ACC112 (cell line): Measurements from ENCODE around the gene COPS9.

Source experiments
- H2AFZ ChIP-seq: fragments of 200-600 bp; sonication (generic); one replicate; pipeline ENCODE4 v1.6.0; 2017; ENCODE audit warnings: antibody characterized with exemption, low read length; ENCODE audit not compliant: unreplicated experiment
- H3K27ac ChIP-seq: fragments of 200-600 bp; sonication (generic); 2 replicates; pipeline ENCODE4 v1.5.1; 2014; ENCODE audit warnings: low read depth, mild to moderate bottlenecking, antibody characterized with exemption, low read length, moderate library complexity
- H3K27me3 ChIP-seq: fragments of 200-600 bp; sonication (generic); 2 replicates; pipeline ENCODE4 v1.6.1; 2014; ENCODE audit warnings: mild to moderate bottlenecking, antibody characterized with exemption, low read length, moderate library complexity, mixed read lengths; ENCODE audit not compliant: insufficient read depth
- H3K36me3 ChIP-seq: fragments of 200-600 bp; sonication (generic); 2 replicates; pipeline ENCODE4 v1.6.1; 2016; ENCODE audit warnings: mild to moderate bottlenecking, antibody characterized with exemption, low read length, moderate library complexity, mixed read lengths; ENCODE audit not compliant: insufficient read depth
- H3K4me1 ChIP-seq: fragments of 200-600 bp; sonication (generic); one replicate; pipeline ENCODE4 v1.6.1; 2016; ENCODE audit warnings: low read length, mixed read lengths; ENCODE audit not compliant: insufficient read depth, unreplicated experiment, control insufficient read depth
- H3K4me3 ChIP-seq: fragments of 200-600 bp; sonication (generic); 2 replicates; pipeline ENCODE4 v1.5.1; 2014; ENCODE audit warnings: mild to moderate bottlenecking, low read depth, low read length
- H3K79me2 ChIP-seq: fragments of 200-600 bp; sonication (generic); one replicate; pipeline ENCODE4 v1.6.0; 2016; ENCODE audit warnings: low read length; ENCODE audit not compliant: control insufficient read depth, unreplicated experiment, insufficient read depth

Gene COPS9

DNA sequence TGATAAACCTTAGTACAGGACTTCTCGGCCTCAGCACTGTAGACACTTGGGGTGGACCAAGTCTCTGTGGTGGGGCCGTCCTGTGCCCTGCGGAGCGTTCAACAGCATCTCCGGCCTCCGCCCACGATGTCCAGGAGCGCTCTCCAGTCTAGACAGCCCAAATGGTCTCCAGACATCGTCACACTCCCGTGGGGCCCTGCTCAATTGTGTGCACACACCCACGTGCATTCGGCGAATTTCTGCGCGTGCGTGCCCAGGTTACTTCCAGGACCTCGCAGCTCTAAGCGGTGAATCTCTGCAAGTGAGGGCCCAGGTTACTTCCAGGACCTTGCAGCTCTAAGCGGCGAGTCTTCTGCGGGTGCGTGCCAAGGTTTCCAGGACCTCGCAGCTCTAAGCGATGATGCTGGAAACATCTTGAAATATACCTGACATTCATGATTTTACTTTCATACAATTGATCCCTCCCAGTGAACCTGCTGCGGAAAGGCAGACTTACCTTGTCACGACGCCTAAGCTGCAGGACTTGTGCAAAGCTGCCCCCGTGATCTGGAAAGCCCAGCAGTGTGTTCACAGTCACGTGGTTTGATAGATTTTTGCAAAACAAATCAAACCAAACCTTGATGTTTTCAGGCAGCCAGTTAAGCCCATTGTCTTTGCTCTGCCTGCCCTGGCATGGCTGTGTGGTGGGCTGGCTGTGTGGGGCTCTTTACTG lies 20.5 kb upstream of the COPS9 start:
- Histone ChIP-seq H3K4me3 (no peak overlapping the region), H3K36me3 (no peaks in the 10 kb centered on the region), H3K27me3 (peaks cover 29% of the 10 kb centered on the region), H3K27ac (no peak overlapping the region), H2AFZ (no peak overlapping the region), H3K79me2 (no peaks in the 10 kb centered on the region), H3K4me1 (no peaks in the 10 kb centered on the region)

DNA sequence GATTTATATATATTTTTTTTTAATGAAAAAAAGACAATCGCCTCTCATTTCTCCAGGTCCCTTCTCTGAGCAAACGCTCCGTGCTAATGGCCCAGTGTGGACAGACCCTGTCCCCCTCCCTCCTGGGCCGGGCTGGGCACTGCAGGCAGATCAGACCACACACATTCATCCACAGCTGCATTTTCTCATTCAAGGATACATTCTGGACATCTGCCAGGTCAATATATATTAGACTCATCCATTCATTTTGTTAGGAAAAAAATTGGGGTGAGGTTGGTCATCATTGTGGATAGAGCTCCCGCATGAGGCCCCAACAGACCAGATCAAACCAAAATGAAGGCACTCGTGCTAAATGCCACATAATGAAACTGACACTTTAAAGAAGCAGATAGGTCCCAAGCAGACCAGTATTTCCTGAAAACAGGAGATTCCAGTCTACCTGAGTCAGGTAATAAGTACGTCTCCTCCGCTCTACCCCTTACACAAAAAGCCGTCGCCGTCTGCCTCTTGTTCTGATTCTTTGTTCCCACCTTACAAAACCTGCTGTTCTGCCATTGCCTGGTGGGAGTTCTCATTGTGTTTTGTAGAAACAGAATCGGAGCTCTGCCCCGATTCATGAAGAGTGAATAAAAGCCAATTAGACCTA lies 19.8 kb upstream of the COPS9 start:
- Histone ChIP-seq H3K4me3 (no peak overlapping the region), H2AFZ (no peak overlapping the region), H3K36me3 (no peaks in the 10 kb centered on the region)

DNA sequence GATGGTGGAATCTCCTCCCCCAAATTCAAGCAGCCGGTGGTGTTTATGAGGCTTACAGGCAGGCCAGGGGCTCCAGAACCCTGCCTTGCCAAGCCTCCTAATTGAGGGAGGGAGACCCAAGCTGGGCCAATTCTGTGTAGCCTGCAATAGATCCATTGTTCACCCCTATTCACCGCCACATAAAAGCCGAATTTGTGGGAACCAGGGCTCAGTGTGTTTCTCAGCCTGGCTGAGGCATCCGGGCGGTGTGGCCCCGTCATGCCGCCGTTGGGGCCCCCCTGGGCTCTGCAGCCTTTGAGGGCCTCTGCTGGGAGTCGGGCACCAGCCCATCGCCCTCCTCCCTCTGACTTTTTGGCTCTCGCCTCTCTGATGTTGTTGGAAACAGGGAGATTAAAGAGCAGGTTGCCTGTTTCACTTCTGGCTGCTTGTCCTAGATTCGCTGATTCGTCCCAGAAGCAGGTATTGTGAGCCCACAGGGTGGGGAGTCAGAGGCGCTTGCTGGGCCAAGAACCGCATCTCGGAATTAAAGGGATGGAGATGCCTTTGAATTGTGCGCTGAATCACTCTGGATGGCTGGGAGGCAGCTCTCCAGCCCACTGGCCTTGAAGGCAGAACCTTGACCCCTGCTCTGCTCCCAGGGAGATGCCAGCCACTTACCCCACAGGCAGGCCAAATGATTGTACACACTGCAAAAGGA lies 19.1 kb upstream of the COPS9 start:
- no peaks in the 10 kb centered on the region for H3K79me2 ChIP-seq
- no peak overlapping the region for H3K4me3 ChIP-seq
- H3K4me1 ChIP-seq = no peaks in the 10 kb centered on the region
- no peak overlapping the region for H3K27ac ChIP-seq
- H3K27me3 ChIP-seq = peaks cover 34% of the 10 kb centered on the region
- no peaks in the 10 kb centered on the region for H3K36me3 ChIP-seq
- no peak overlapping the region for H2AFZ ChIP-seq

More for the DNA sequence above, 19.8 kb upstream of the COPS9 start:
- Histone ChIP-seq H3K79me2 (no peaks in the 10 kb centered on the region), H3K27me3 (peaks cover 34% of the 10 kb centered on the region), H3K4me1 (no peaks in the 10 kb centered on the region), H3K27ac (no peak overlapping the region)

DNA sequence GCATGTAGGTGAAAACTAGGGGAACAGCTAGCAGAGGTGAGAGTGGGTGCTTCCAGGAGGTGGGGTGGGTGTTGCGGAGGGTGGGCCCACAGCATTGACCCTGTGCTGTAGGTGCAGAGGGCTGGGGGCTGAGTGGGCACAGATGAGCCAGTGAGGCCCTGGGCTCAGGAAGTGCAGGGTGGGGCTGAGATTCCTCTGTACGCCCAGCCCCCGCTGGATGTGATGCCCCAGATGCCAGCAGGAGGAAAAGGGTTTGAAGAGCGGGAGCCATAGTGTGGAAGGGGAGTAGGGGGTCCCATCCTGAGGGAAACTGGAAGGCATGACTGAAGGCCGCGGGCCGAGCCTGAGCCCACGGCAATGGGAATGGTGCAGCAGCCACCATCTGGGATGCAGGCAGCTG lies 18.5 kb upstream of the COPS9 start:
- Histone ChIP-seq H2AFZ (no peak overlapping the region), H3K4me3 (no peak overlapping the region), H3K27ac (no peak overlapping the region), H3K36me3 (no peaks in the 10 kb centered on the region), H3K27me3 (peaks cover 34% of the 10 kb centered on the region), H3K4me1 (no peaks in the 10 kb centered on the region), H3K79me2 (no peaks in the 10 kb centered on the region)

DNA sequence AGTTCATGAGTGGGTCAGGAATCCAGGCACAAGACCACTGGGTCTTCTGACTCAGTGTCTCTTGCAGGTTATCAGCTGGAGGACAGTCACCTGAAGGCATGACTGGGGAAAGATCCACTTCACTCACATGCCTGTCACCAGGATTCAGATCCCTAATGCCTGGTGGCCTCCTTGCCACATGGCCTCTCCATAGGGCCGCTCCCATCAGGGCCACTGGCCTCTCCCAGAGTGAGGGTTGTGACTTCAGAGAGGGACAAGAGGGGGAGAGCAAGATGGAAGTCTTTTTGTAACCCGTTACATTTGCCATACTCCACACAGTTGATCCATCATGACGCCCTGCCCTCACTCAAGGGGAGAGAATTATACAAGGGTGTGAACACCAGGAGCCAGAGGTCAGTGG lies 17.3 kb upstream of the COPS9 start:
- no peaks in the 10 kb centered on the region for H3K79me2 ChIP-seq
- no peak overlapping the region for H2AFZ ChIP-seq
- H3K4me1 ChIP-seq = no peaks in the 10 kb centered on the region

DNA sequence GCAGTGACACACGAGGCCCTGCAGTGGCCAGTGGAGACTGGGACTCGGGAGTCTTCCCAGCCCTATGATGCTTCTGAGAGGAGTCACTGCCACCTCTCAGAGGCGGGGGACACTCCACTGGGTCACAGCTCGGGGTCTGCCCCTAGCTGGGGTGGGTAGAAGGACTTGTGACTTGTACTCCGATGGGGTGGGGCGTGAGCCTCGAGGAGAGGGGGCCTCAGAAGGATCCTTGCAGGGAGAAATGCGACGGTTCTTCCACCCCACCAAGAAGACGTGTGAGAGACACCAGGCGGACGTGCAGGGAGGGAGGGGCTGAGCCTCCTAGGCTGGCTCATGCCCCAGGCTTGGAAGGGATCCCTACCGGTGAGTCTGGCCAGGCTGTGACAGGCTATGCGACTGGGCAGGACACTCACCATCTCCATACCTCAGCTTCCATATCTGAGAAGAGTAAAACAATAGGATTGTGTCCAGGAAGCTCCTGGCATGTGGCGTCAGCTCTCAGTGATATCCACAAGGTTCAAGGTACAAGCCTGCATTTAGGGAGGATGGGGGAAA lies 15.4 kb upstream of the COPS9 start:
- peaks cover 34% of the 10 kb centered on the region for H3K27me3 ChIP-seq
- no peaks in the 10 kb centered on the region for H3K79me2 ChIP-seq

More for the DNA sequence above, 17.3 kb upstream of the COPS9 start:
- Histone ChIP-seq H3K36me3 (no peaks in the 10 kb centered on the region), H3K27me3 (peaks cover 34% of the 10 kb centered on the region), H3K27ac (no peak overlapping the region), H3K4me3 (no peak overlapping the region)

DNA sequence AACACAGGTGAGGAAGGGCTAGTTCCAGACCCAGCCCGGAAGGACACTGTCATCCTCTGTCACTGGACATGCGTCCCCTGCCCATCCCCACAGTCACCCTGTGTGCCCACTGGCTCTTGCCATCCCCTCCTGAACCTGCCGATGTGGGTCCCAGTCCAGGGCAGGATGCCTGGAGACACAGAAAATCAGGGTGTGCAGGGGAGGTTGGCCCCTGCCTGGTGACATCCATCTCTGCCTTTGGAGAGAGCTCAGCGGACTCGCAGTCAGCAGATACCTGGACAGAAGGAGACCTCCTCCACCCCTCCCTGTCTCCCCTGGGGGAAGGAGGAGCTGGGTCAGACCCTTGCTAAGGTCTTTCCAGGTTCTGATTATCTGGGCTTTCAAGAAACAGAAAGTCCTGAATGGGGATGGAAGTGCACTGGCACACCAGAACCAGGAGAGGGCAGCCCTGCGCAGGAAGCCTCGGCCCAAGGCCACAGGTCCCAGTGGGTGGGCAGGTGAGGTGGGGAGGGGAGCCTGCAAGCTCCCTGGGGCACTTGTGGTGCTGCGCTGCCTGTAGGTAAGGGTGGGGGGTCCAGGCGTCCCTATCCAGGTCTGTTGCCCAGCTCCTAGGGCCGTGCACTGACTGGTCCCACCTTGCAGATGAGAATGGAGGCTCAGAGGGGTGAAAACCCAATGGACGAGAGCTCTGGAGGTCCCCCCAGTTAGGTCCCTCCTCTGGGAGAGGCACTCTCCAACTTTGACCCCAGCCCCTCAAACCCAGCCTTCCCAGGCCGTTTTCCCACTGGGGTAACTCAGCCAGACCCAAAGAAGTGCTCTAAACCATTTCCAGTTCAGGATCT lies 14.1 kb upstream of the COPS9 start:
- no peak overlapping the region for H2AFZ ChIP-seq
- no peaks in the 10 kb centered on the region for H3K36me3 ChIP-seq
- no peaks in the 10 kb centered on the region for H3K79me2 ChIP-seq
- peaks cover 34% of the 10 kb centered on the region for H3K27me3 ChIP-seq
- H3K4me1 ChIP-seq = no peaks in the 10 kb centered on the region
- H3K27ac ChIP-seq = no peak overlapping the region
- H3K4me3 ChIP-seq = no peak overlapping the region

More for the DNA sequence above, 15.4 kb upstream of the COPS9 start:
- no peaks in the 10 kb centered on the region for H3K4me1 ChIP-seq
- H2AFZ ChIP-seq = no peak overlapping the region
- H3K36me3 ChIP-seq = no peaks in the 10 kb centered on the region
- no peak overlapping the region for H3K4me3 ChIP-seq
- H3K27ac ChIP-seq = no peak overlapping the region

DNA sequence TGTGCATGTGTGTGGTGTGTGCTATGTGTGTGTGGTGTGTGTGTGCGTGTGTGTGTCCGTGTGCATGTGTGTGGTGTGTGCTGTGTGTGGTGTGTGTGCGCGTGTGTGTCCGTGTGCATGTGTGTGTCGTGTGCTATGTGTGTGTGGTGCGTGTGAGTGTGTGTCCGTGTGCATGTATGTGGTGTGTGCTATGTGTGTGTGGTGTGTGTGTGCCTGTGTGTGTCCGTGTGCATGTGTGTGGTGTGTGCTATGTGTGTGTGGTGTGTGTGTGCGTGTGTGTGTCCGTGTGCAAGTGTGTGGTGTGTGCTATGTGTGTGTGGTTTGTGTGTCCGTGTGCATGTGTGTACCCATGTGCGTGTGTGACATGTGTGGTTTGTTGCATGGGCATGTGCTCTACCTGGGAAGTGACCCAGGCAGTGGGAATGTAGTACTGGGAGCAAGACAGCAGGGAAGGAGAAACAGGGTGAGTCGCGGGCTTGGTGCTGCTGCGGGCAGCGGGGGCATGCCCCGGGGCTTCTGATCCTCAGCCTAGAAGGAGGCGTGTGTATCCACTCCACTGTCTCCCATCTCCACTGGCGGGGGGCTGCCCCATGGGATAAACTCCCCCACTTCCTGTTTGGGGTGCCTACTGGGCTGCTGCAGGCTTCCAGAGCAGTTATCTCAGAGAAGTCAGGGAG lies 11.9 kb upstream of the COPS9 start:
- Histone ChIP-seq H3K27me3 (peaks cover 20% of the 10 kb centered on the region), H2AFZ (no peak overlapping the region), H3K79me2 (no peaks in the 10 kb centered on the region), H3K27ac (no peak overlapping the region), H3K4me1 (peaks cover 7% of the 10 kb centered on the region), H3K36me3 (no peaks in the 10 kb centered on the region), H3K4me3 (no peak overlapping the region)

DNA sequence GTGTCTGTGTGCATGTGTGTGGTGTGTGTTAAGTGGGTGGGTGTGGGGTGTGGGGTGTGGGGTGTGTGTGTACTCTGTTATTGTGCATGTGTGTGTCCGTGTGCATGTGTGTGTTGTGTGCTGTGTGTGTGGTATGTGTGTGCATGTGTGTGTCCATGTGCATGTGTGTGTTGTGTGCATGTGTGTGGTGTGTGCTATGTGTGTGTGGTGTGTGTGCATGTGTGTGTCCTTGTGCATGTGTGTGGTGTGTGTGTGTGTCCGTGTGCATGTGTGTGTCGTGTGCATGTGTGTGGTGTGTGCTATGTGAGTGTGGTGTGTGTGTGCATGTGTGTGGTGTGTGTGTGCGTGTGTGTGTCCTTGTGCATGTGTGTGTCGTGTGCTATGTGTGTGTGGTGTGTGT lies 11.3 kb upstream of the COPS9 start:
- Histone ChIP-seq H2AFZ (no peak overlapping the region), H3K36me3 (no peaks in the 10 kb centered on the region), H3K4me1 (peaks cover 7% of the 10 kb centered on the region), H3K27me3 (peaks cover 13% of the 10 kb centered on the region), H3K27ac (no peak overlapping the region), H3K79me2 (no peaks in the 10 kb centered on the region), H3K4me3 (no peak overlapping the region)
